H1 (cell line): ENCODE results near the gene FAM241A. TPM values are rescaled to one million over a fixed set of nuclear protein-coding genes. Genes with fewer than 3 reads are reported as not detected.

Source experiments
- CTCF ChIA-PET: fragments of 300-600 bp; sonication (Branson Sonifier 250); formaldehyde crosslinking; loops from one replicate; lab custom pipeline; 2021; ENCODE audit not compliant: partially characterized antibody; lab: Charles Lee
- POLR2A ChIA-PET: fragments of 300-600 bp; sonication (Branson Sonifier 250); formaldehyde crosslinking; loops from one replicate; lab custom pipeline; 2021; ENCODE audit warnings: inconsistent platforms; ENCODE audit not compliant: partially characterized antibody; lab: Charles Lee
- DNase-seq, 2 experiments: peaks; one replicate each; pipeline versions ENCODE4 v3.0.0 to v3.0.0-alpha.2; 2010 to 2022; ENCODE audit warnings: low spot score in 2 of 2, low read depth in 1 of 2, mixed read lengths in 1 of 2
- FAIRE-seq: peaks from 2 replicates; lab custom pipeline; 2011; peaks lifted over from hg19 to GRCh38; lab: Jason Lieb, UNC
- H2AFZ ChIP-seq: 2 replicates; pipeline ENCODE4 v1.8.1; 2012; ENCODE audit warnings: low read length, inconsistent platforms
- H2AK5ac ChIP-seq: 2 replicates; pipeline ENCODE4 v1.6.1; 2013; ENCODE audit warnings: low read depth, low read length
- H2BK120ac ChIP-seq: replicated peaks from 2 replicates; pipeline ENCODE3; 2013; ENCODE audit warnings: low read depth, low read length, inconsistent platforms
- H2BK12ac ChIP-seq: 2 replicates; pipeline ENCODE4 v1.6.1; 2013; ENCODE audit warnings: low read depth, low read length
- H2BK15ac ChIP-seq: 2 replicates; pipeline ENCODE4 v1.6.1; 2013; ENCODE audit warnings: low read length
- H2BK20ac ChIP-seq: 2 replicates; pipeline ENCODE4 v1.6.1; 2013; ENCODE audit warnings: low read length
- H2BK5ac ChIP-seq: 2 replicates; pipeline ENCODE4 v1.6.1; 2013; ENCODE audit warnings: low read depth, low read length
- H3K14ac ChIP-seq: 2 replicates; pipeline ENCODE4 v1.6.1; 2013; ENCODE audit warnings: inconsistent platforms; ENCODE audit not compliant: insufficient read length
- H3K18ac ChIP-seq: 2 replicates; pipeline ENCODE4 v1.6.1; 2013; ENCODE audit warnings: low read length; ENCODE audit errors: extremely low read depth
- H3K23ac ChIP-seq: 2 replicates; pipeline ENCODE4 v1.6.1; 2013; ENCODE audit warnings: inconsistent platforms; ENCODE audit not compliant: insufficient read length
- H3K23me2 ChIP-seq: 2 replicates; pipeline ENCODE4 v1.6.1; 2013; ENCODE audit warnings: low read depth, low read length
- H3K27ac ChIP-seq: 2 replicates; pipeline ENCODE4 v1.6.1; 2011; ENCODE audit warnings: low read depth, low read length, inconsistent platforms
- H3K27me3 ChIP-seq, 4 experiments: replicated peaks in 1 of 4; 1 replicate in 1 of 4; 2 replicates in 3 of 4; pipeline versions ENCODE4 v1.6.1 to v1.8.1; 2011 to 2013; ENCODE audit warnings: low read length in 3 of 4, mild to moderate bottlenecking in 3 of 4, inconsistent platforms in 2 of 4, mixed read lengths in 2 of 4, moderate library complexity in 1 of 4; ENCODE audit not compliant: control insufficient read depth in 3 of 4, insufficient read depth in 3 of 4; ENCODE audit errors: extremely low read depth in 1 of 4
- H3K36me3 ChIP-seq, 4 experiments: 2 replicates each; pipeline versions ENCODE4 v1.6.1 to v1.8.1; 2011 to 2013; ENCODE audit warnings: mild to moderate bottlenecking in 4 of 4, low read length in 3 of 4, moderate library complexity in 2 of 4, control low read depth in 1 of 4, inconsistent platforms in 1 of 4; ENCODE audit not compliant: insufficient read depth in 4 of 4, control insufficient read depth in 2 of 4
- H3K4ac ChIP-seq: replicated peaks from 2 replicates; pipeline ENCODE3; 2013; ENCODE audit warnings: low read length, low read depth, mixed read lengths, inconsistent platforms; ENCODE audit not compliant: insufficient read length
- H3K4me1 ChIP-seq, 4 experiments: replicated peaks in 1 of 4; 1 replicate in 1 of 4; 2 replicates in 3 of 4; pipeline versions ENCODE4 v1.6.1 to v1.8.1; 2011 to 2013; ENCODE audit warnings: low read length in 3 of 4, inconsistent platforms in 2 of 4, mixed read lengths in 1 of 4; ENCODE audit not compliant: insufficient read depth in 4 of 4, control insufficient read depth in 3 of 4
- H3K4me2 ChIP-seq, 2 experiments: 2 replicates each; pipeline versions ENCODE4 v1.6.1 to v1.8.1; 2011 to 2013; ENCODE audit warnings: low read depth in 2 of 2, low read length in 2 of 2, control low read depth in 1 of 2, inconsistent platforms in 1 of 2, mild to moderate bottlenecking in 1 of 2; ENCODE audit not compliant: insufficient read depth in 1 of 2
- H3K4me3 ChIP-seq, 4 experiments: fragments of 200-600, 300-600 bp in 1 of 4; sonication (generic), shearing (Covaris generic), sonication (Bioruptor Twin) in 1 of 4; 2 replicates each; pipeline versions ENCODE4 v1.5.1 to v1.8.1; 2011 to 2016; ENCODE audit warnings: low read length in 4 of 4, low read depth in 3 of 4, control low read depth in 2 of 4, inconsistent platforms in 2 of 4, mild to moderate bottlenecking in 2 of 4, mixed read lengths in 1 of 4, moderate library complexity in 1 of 4; ENCODE audit not compliant: insufficient read depth in 2 of 4; ENCODE audit errors: extremely low read depth in 1 of 4
- H3K56ac ChIP-seq: replicated peaks from 2 replicates; pipeline ENCODE3; 2013; ENCODE audit warnings: low read depth, mild to moderate bottlenecking, mixed read lengths, low read length, inconsistent platforms; ENCODE audit not compliant: insufficient read length
- H3K79me1 ChIP-seq: 2 replicates; pipeline ENCODE4 v1.6.1; 2013; ENCODE audit warnings: low read depth, low read length, control low read depth
- H3K79me2 ChIP-seq, 2 experiments: 2 replicates each; pipeline versions ENCODE4 v1.6.1 to v1.8.1; 2012 to 2013; ENCODE audit warnings: low read length in 2 of 2, mild to moderate bottlenecking in 2 of 2, inconsistent platforms in 1 of 2; ENCODE audit not compliant: insufficient read depth in 2 of 2, control insufficient read depth in 1 of 2
- H3K9ac ChIP-seq, 4 experiments: replicated peaks in 1 of 4; 1 replicate in 1 of 4; 2 replicates in 3 of 4; pipeline versions ENCODE4 v1.6.1 to v1.8.1; 2011 to 2013; ENCODE audit warnings: low read depth in 3 of 4, low read length in 3 of 4, control low read depth in 2 of 4, mild to moderate bottlenecking in 2 of 4, moderate library complexity in 2 of 4, inconsistent platforms in 1 of 4; ENCODE audit errors: extremely low read depth in 1 of 4
- H3K9me3 ChIP-seq, 2 experiments: 2 replicates each; pipeline versions ENCODE4 v1.6.1 to v1.8.1; 2012 to 2013; ENCODE audit warnings: mild to moderate bottlenecking in 2 of 2, moderate library complexity in 2 of 2, control low read depth in 1 of 2, inconsistent platforms in 1 of 2, low read depth in 1 of 2, low read length in 1 of 2, mixed read lengths in 1 of 2; ENCODE audit not compliant: insufficient read depth in 2 of 2
- H4K20me1 ChIP-seq, 2 experiments: replicated peaks in 1 of 2; 2 replicates each; pipeline versions ENCODE3 to v1.8.1; 2011 to 2013; ENCODE audit warnings: inconsistent platforms in 2 of 2, low read length in 2 of 2, mild to moderate bottlenecking in 1 of 2; ENCODE audit not compliant: insufficient read depth in 2 of 2, control insufficient read depth in 1 of 2
- H4K5ac ChIP-seq: 2 replicates; pipeline ENCODE4 v1.6.1; 2013; ENCODE audit warnings: low read length, low read depth, mixed read lengths, inconsistent platforms; ENCODE audit not compliant: insufficient read length
- H4K8ac ChIP-seq: 2 replicates; pipeline ENCODE4 v1.8.0; 2013; ENCODE audit warnings: mild to moderate bottlenecking, moderate library complexity, low read length, inconsistent platforms; ENCODE audit not compliant: insufficient read depth; ENCODE audit errors: extremely low read depth
- H4K91ac ChIP-seq: replicated peaks from 2 replicates; pipeline ENCODE3; 2013; ENCODE audit warnings: low read length, mixed read lengths, inconsistent platforms; ENCODE audit not compliant: insufficient read length
- MAX ChIP-seq: IDR thresholded peaks from 2 replicates; pipeline ENCODE4 v1.6.1; 2012; ENCODE audit warnings: inconsistent platforms
- SUZ12 ChIP-seq: fragments of 200-600 bp; sonication (generic); IDR thresholded peaks from 2 replicates; pipeline ENCODE4 v1.6.1; 2012; ENCODE audit warnings: mild to moderate bottlenecking, inconsistent platforms, low read length, moderate library complexity, mixed read lengths
- TAF1 ChIP-seq: IDR thresholded peaks from 2 replicates; pipeline ENCODE4 v1.6.1; 2011; ENCODE audit warnings: mild to moderate bottlenecking, low read depth, low read length
- TAF7 ChIP-seq: optimal IDR thresholded peaks from 2 replicates; pipeline ENCODE3; 2011; ENCODE audit warnings: low read depth, mild to moderate bottlenecking, inconsistent platforms, low read length, moderate library complexity, borderline replicate concordance
- WGBS, 2 experiments: shearing (Covaris generic) in 1 of 2; methylation state at CpG; one replicate each; pipeline versions ENCODE4 v1.1.6 to v1.1.7; 2013 to 2015; ENCODE audit warnings: low lambda C conversion rate in 2 of 2, mixed read lengths in 2 of 2, inconsistent platforms in 1 of 2, low coverage in 1 of 2, missing lambda C conversion rate in 1 of 2; ENCODE audit not compliant: insufficient replicate concordance in 2 of 2, insufficient coverage in 1 of 2, insufficient read length in 1 of 2; ENCODE audit errors: extremely low coverage in 1 of 2, missing lambda C conversion rate in 1 of 2; 5-methylcytosine and 5-hydroxymethylcytosine counted together
- polyA plus RNA-seq, 7 experiments: library from polyadenylated mRNA; depleted of rRNA in 3 of 7; stranded (reverse) in 5 of 7; unstranded in 2 of 7; fragments of >200 nt in 5 of 7; fragments of 200-250 nt in 2 of 7; gene quantifications; 1 replicate in 5 of 7; 2 replicates in 1 of 7; 4 replicates in 1 of 7; pipeline versions ENCODE4 v1.2.1 to v1.2.3, GENCODE V29; 2011 to 2013; ENCODE audit warnings: missing spikeins in 2 of 7, mixed read lengths in 2 of 7
- total RNA-seq: library from RNA; stranded (reverse); fragmentation: NEBNext Ultra II Directional; extraction: Animal tissue kit (Norgen Biotek cat#: 25700); gene quantifications from 2 replicates; pipeline ENCODE4 v1.2.1, GENCODE V29; 2021

The FAM241A gene
- total and polyA plus RNA-seq, 2 of the 8 experiments (the other 6 are each of a cell fraction or from before 2014, with no cell fraction given), result 0.20 to 0.73 TPM

GRCh38 chr4:112125416-112125815 is 19.8 kb upstream of the FAM241A start:
- Histone ChIP-seq H3K23me2 (no peaks in the 10 kb centered on the region), H4K20me1 (no peaks in the 10 kb centered on the region), H3K4me1 (peaks cover 0 to 12% (median 5%) of the 10 kb centered on the region in 4 experiments; a peak in 3 of 7 replicates), H3K4ac (no peak overlapping the region), H3K4me3 (no peak overlapping the region), H3K56ac (no peak overlapping the region), H4K91ac (no peak overlapping the region), H3K79me2 (no peaks in the 10 kb centered on the region), H3K27ac (no peak overlapping the region), H3K9me3 (no peaks in the 10 kb centered on the region), H2AFZ (no peak overlapping the region), H3K18ac (no peak overlapping the region), H3K9ac (no peak overlapping the region), H3K36me3 (no peaks in the 10 kb centered on the region), H4K5ac (no peak overlapping the region), H2BK15ac (no peak overlapping the region), H2BK5ac (no peak overlapping the region), H2BK120ac (no peak overlapping the region), H2AK5ac (no peak overlapping the region), H3K79me1 (no peaks in the 10 kb centered on the region), H3K4me2 (no peak overlapping the region), H3K14ac (no peak overlapping the region), H3K27me3 (no peaks in the 10 kb centered on the region), H2BK20ac (no peak overlapping the region), H3K23ac (no peak overlapping the region), H2BK12ac (no peak overlapping the region), H4K8ac (no peak overlapping the region)
- ChIA-PET CTCF (interaction anchor here (1.2 to 3.0 kb wide), 2 partner anchors 25 to 108 kb away, joined by 3 to 12 read pairs; no protein-coding TSS in a partner anchor), POLR2A (no interaction called here)
- DNase-seq (no peak), FAIRE-seq (no peak)
- WGBS, 2 experiments, result 88% methylated on average over 3 of the region's 3 CpGs; no CpG with 5 or more reads in 1 of the 2 experiments
- TF ChIP-seq MAX (no peak), TAF7 (no peak), TAF1 (no peak), SUZ12 (no peak)
